Measurements from ENCODE around the gene SULF2.

DNA sequence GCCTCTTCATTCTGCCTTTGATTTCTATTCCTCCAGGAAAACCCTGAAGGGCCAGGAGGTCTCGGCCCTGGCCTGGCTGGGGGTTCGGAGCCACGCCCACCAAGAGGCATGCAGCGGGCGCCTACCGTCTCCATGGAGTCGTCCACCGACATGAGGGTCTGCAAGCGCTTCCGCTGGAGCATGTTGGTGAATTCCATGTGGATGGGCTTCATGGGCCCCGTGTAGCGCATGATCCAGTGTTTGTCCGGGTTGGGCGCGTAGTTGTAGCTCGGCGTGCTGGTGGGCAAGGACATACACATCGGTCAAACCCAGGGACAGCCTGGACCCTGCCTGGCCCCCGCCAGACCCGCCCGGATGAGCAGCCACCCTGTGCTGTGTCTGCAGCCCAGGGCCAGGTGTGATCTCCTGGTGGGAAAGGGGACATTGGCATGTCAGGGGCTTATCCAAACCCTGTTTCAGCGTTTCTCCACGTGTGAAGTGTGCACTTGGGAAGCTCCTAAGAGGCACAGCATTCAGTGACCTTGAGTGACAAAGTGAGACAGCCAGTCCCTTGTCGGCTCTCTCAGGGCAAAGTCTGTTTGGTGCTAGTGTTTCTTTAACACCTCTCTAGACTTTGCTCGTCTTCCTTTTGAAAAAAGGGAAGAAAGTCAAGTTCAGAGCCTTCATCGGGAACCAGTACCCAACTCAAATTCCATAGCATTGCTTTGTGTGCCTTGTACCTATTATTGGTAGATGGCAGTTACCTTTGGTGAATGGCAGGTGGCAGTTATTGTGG is 100.8 kb downstream of the SULF2 start:
- TF ChIP-seq GABPA (IDR thresholded peaks at IDR 0.05; ENCODE audit: low read depth) = no peak
- TF ChIP-seq, protein P1, sequence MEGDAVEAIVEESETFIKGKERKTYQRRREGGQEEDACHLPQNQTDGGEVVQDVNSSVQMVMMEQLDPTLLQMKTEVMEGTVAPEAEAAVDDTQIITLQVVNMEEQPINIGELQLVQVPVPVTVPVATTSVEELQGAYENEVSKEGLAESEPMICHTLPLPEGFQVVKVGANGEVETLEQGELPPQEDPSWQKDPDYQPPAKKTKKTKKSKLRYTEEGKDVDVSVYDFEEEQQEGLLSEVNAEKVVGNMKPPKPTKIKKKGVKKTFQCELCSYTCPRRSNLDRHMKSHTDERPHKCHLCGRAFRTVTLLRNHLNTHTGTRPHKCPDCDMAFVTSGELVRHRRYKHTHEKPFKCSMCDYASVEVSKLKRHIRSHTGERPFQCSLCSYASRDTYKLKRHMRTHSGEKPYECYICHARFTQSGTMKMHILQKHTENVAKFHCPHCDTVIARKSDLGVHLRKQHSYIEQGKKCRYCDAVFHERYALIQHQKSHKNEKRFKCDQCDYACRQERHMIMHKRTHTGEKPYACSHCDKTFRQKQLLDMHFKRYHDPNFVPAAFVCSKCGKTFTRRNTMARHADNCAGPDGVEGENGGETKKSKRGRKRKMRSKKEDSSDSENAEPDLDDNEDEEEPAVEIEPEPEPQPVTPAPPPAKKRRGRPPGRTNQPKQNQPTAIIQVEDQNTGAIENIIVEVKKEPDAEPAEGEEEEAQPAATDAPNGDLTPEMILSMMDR (IDR thresholded peaks at IDR 0.05; ENCODE audit: insufficient read depth, low read length) = no peak
